ENCODE measurements around the gene CACNA1B. TPM values are rescaled to one million over a fixed set of nuclear protein-coding genes. Genes with fewer than 3 reads are reported as not detected.

CACNA1B gene
- total RNA-seq, 2 donors from 2014 or later, result 0.26 to 0.99 TPM

- no peaks in the 10 kb centered on the region for H3K36me3 ChIP-seq (replicated peaks in 1 of 2; ENCODE audit: insufficient read depth in 1 of 2, low read depth in 2 of 2)
- H3K4me1 ChIP-seq, result no peaks in the 10 kb centered on the region
- H3K9me3 ChIP-seq, result no peaks in the 10 kb centered on the region
- TF ChIP-seq POLR2A (IDR thresholded peaks at IDR 0.05), result no peak
- no peak for TF ChIP-seq CTCF (IDR thresholded peaks at IDR 0.05)
- no peak overlapping the region for H3K27ac ChIP-seq
- no peak for ATAC-seq
- 60 to 63% methylated on average over 10 of the region's 10 CpGs for WGBS, 2 donors
- no peaks in the 10 kb centered on the region for H3K27me3 ChIP-seq
- intact Hi-C loops (cut with DNase I), result no loop called here
- DNase-seq, result no peak
- no peak overlapping the region for H3K4me3 ChIP-seq
Measured at GRCh38 chr9:138114501-138115245, 237.1 kb downstream of the CACNA1B start.

GRCh38 chr9:138115506-138115905, 237.9 kb downstream of the CACNA1B start:
- ATAC-seq, result no peak

GRCh38 chr9:138116521-138116920, 238.9 kb downstream of the CACNA1B start:
- no peaks in the 10 kb centered on the region for H3K27me3 ChIP-seq
- TF ChIP-seq CTCF (IDR thresholded peaks at IDR 0.05) (no peak), POLR2A (IDR thresholded peaks at IDR 0.05) (no peak)
- ATAC-seq, result no peak
- H3K27ac ChIP-seq, result no peak overlapping the region
- DNase-seq, result no peak
- no peaks in the 10 kb centered on the region for H3K36me3 ChIP-seq (replicated peaks in 1 of 2; ENCODE audit: insufficient read depth in 1 of 2, low read depth in 2 of 2)
- no peaks in the 10 kb centered on the region for H3K4me1 ChIP-seq
- 26 to 66% methylated on average over 2 to 6 of the region's 6 CpGs for WGBS, 2 donors
- H3K4me3 ChIP-seq, result no peak overlapping the region
- no peaks in the 10 kb centered on the region for H3K9me3 ChIP-seq
- intact Hi-C loops (cut with DNase I), result no loop called here

More at GRCh38 chr9:138115506-138115905, 237.9 kb downstream of the CACNA1B start:
- TF ChIP-seq CTCF (IDR thresholded peaks at IDR 0.05), result no peak
- no peak for TF ChIP-seq POLR2A (IDR thresholded peaks at IDR 0.05)
- H3K36me3 ChIP-seq (replicated peaks in 1 of 2; ENCODE audit: insufficient read depth in 1 of 2, low read depth in 2 of 2), result no peaks in the 10 kb centered on the region
- no peak overlapping the region for H3K27ac ChIP-seq
- DNase-seq, result no peak
- 74 to 100% methylated on average over 1 to 7 of the region's 7 CpGs for WGBS, 2 donors
- no peaks in the 10 kb centered on the region for H3K27me3 ChIP-seq
- intact Hi-C loops (cut with DNase I), result no loop called here
- no peak overlapping the region for H3K4me3 ChIP-seq
- no peaks in the 10 kb centered on the region for H3K4me1 ChIP-seq
- no peaks in the 10 kb centered on the region for H3K9me3 ChIP-seq

- Histone ChIP-seq H3K9me3 (no peaks in the 10 kb centered on the region), H3K27ac (no peak overlapping the region), H3K36me3 (replicated peaks in 1 of 2; ENCODE audit: insufficient read depth in 1 of 2, low read depth in 2 of 2) (no peaks in the 10 kb centered on the region), H3K4me3 (no peak overlapping the region), H3K27me3 (no peaks in the 10 kb centered on the region), H3K4me1 (no peaks in the 10 kb centered on the region)
- ATAC-seq, result no peak
- intact Hi-C loops (cut with DNase I), result no loop called here
- WGBS, 2 donors, result 66 to 74% methylated on average over 8 to 14 of the region's 14 CpGs
- no peak for TF ChIP-seq CTCF (IDR thresholded peaks at IDR 0.05)
- DNase-seq, result no peak
Measured at GRCh38 chr9:138117101-138117750, 239.6 kb downstream of the CACNA1B start.
